ENCODE measurements around the gene TRIM28.

The TRIM28 gene

GRCh38 chr19:58579473-58580142, 35.7 kb downstream of the TRIM28 start:
- no peak for DNase-seq

DNA sequence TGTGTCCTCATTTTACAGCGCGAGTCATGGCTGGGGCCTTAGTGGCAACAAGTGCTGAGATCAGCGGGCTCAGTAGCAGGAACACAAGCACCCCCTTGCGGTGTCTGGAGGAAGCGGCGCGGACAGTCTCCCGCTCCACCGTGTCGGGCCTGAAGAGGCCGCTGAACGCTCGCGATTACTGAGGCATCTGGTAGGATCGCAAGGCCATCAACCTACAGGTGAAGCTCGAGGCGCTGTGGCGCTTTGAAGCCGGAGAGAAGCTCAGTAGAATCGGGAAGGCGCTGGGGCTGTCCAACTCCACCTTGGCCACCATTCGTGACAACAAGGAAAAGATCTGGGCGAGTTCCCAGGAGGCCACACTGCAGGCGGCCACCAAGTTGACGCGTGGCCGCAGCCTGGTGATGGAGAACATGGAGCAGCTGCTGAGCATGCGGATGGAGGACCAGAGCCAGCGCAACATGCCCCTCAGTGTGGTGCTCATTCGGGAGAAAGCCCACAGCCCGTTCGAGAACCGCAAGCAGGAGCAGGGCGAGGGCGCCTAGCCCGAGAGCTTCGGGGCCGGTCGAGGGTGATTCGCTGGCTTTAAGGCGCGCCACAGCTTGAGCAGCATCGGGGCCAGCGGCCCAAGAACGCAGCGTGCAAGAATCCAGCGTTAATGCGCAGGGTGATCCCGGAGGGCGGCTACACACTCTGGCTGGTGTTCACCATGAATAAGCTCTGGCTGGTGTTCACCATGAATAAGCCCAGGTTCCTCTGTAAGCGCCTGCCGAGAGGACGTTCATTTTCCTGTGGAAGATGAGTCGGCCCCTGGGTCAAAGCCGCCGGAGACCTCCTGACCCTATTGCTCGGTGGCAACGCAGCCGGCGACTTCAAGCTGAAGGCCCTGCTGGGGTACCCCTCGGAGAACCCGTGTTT, 37.6 kb downstream of the TRIM28 start:
- DNase-seq = no peak

GRCh38 chr19:58582985-58583384, 39.1 kb downstream of the TRIM28 start:
- DNase-seq = no peak

DNA sequence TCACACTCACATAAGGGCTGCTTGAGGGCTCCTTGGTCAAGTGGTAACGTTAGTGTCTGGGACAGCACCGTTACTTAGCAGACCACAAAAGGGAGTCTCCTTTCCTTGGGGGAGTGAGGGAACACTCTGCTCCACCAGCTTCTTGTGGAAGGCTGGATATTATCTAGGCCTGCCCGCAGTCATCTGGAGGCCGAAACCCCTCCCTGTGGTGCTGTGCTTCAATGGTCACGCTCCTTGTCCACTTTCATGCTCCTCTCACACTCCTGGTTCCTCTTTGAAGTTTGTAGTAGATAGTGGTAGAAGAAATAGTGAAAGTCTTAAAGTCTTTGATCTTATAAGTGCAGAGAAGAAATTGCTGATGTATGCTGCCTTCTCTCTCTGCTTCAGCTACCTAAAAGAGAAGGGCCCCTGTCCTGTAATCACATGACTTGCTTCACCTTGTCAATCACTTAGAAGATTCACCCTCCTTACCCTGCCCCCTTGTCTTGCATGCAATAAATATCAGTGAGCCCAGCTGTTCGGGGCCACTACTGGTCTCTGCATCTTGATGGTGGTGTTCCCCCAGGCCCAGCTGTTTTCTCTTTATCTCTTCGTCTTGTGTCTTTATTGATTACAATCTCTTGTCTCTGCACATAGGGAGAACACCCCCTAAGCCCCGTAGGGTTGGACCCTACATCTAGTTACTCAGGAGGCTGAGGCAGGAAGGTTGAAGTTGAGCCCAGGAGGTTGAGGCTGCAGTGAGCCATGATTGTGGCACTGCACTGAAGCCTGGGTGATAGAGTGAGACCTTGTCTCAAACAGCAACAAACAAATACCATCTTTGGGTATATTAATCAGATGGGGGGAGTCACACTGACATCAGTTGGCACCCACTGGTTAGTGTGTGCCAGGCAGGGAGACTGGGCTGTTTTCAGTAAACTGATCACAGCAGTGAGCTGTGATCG, 40.9 kb downstream of the TRIM28 start:
- no peak for DNase-seq

- no peak for DNase-seq
Observed at GRCh38 chr19:58585442-58586132, 41.7 kb downstream of the TRIM28 start.

GRCh38 chr19:58586133-58586765, 42.4 kb downstream of the TRIM28 start:
- no peak for DNase-seq

Data from activated naive CD4-positive, alpha-beta T cell (primary cell).